OCI-LY1 (cell line): ENCODE data around the gene USB1.

ENCODE experiments used
- EZH2 ChIP-seq: fragments of 200-600 bp; sonication (generic), shearing (Covaris generic); IDR thresholded peaks from 2 replicates; pipeline ENCODE4 v1.8.0; 2017; ENCODE audit warnings: borderline replicate concordance, mixed run types, mild to moderate bottlenecking, antibody characterized with exemption, low read length, moderate library complexity, mixed read lengths
- TF ChIP-seq, protein P1 (sequence below): fragments of 200-600 bp; sonication (generic), shearing (Covaris generic); IDR thresholded peaks from 2 replicates; pipeline ENCODE4 v1.5.1; 2017; ENCODE audit warnings: mild to moderate bottlenecking, antibody characterized with exemption, low read length, moderate library complexity, mixed read lengths

DNA sequence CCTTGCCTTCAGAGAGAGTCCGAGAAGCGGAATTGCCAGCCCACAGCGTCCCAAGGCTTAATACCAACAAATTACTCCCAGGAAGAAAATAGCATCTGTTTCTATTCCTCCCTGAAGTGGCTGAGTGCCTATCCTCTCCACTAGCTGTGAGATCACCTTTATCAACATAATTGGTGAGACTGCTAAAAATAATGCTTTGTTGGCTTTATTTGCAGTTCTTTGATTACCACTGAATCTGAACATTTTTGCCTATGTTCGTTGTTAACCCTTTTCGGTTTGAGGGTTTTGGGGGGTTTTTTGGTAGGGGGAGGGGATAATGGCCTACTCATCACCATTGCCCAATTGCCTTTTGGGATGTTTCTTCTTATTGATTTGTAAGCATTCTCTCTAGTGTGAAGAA is 55.4 kb downstream of the USB1 start:
- TF ChIP-seq, protein P1, sequence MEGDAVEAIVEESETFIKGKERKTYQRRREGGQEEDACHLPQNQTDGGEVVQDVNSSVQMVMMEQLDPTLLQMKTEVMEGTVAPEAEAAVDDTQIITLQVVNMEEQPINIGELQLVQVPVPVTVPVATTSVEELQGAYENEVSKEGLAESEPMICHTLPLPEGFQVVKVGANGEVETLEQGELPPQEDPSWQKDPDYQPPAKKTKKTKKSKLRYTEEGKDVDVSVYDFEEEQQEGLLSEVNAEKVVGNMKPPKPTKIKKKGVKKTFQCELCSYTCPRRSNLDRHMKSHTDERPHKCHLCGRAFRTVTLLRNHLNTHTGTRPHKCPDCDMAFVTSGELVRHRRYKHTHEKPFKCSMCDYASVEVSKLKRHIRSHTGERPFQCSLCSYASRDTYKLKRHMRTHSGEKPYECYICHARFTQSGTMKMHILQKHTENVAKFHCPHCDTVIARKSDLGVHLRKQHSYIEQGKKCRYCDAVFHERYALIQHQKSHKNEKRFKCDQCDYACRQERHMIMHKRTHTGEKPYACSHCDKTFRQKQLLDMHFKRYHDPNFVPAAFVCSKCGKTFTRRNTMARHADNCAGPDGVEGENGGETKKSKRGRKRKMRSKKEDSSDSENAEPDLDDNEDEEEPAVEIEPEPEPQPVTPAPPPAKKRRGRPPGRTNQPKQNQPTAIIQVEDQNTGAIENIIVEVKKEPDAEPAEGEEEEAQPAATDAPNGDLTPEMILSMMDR: no peak
- no peak for TF ChIP-seq EZH2
